DOHH2 (cell line): ENCODE results near the gene LYRM2.
A peak's percentile ranks its signal among the peaks of the same experiment; 100 is the strongest.

Source experiments
- H3F3A ChIP-seq: fragments of 200-600 bp; sonication (generic), shearing (Covaris generic); 2 replicates; pipeline ENCODE4 v1.6.0; 2016; ENCODE audit warnings: antibody characterized with exemption, mild to moderate bottlenecking; ENCODE audit not compliant: control insufficient read depth, insufficient read depth
- H3K27ac ChIP-seq: fragments of 200-600 bp; sonication (generic); 2 replicates; pipeline ENCODE4 v1.5.1; 2014; ENCODE audit warnings: low read depth, mild to moderate bottlenecking, low read length, moderate library complexity
- H3K27me3 ChIP-seq: fragments of 200-600 bp; sonication (generic); 2 replicates; pipeline ENCODE4 v1.6.1; 2014; ENCODE audit warnings: mild to moderate bottlenecking, low read length, mixed read lengths; ENCODE audit not compliant: control insufficient read depth
- H3K36me3 ChIP-seq: fragments of 200-600 bp; sonication (generic); 2 replicates; pipeline ENCODE4 v1.6.1; 2014; ENCODE audit warnings: mild to moderate bottlenecking, low read length, moderate library complexity, mixed read lengths; ENCODE audit not compliant: control insufficient read depth
- H3K4me1 ChIP-seq: fragments of 200-600 bp; sonication (generic); 2 replicates; pipeline ENCODE4 v1.6.1; 2014; ENCODE audit warnings: mild to moderate bottlenecking, low read length, mixed read lengths; ENCODE audit not compliant: control insufficient read depth
- H3K4me2 ChIP-seq: fragments of 200-600 bp; sonication (generic); 2 replicates; pipeline ENCODE4 v1.6.0; 2014; ENCODE audit warnings: mild to moderate bottlenecking, low read length, moderate library complexity
- H3K4me3 ChIP-seq: fragments of 200-600 bp; sonication (generic); 2 replicates; pipeline ENCODE4 v1.5.1; 2014; ENCODE audit warnings: mild to moderate bottlenecking, low read length, mixed read lengths
- H3K79me2 ChIP-seq: fragments of 200-600 bp; sonication (generic); 2 replicates; pipeline ENCODE4 v1.6.1; 2014; ENCODE audit warnings: mild to moderate bottlenecking, low read length, mixed read lengths; ENCODE audit not compliant: control insufficient read depth
- H3K9me2 ChIP-seq: fragments of 200-600 bp; sonication (generic); replicated peaks from 2 replicates; pipeline ENCODE4 v1.6.1; 2014; ENCODE audit warnings: mild to moderate bottlenecking, low read length, mixed read lengths; ENCODE audit not compliant: control insufficient read depth
- H3K9me3 ChIP-seq: fragments of 200-600 bp; sonication (generic); 2 replicates; pipeline ENCODE4 v1.6.1; 2014; ENCODE audit warnings: antibody characterized with exemption, low read length, mixed read lengths; ENCODE audit not compliant: control insufficient read depth, insufficient read depth
- H4K20me1 ChIP-seq: fragments of 200-600 bp; sonication (generic); 2 replicates; pipeline ENCODE4 v1.6.0; 2014; ENCODE audit warnings: low read depth, mild to moderate bottlenecking, antibody characterized with exemption, low read length, moderate library complexity; ENCODE audit not compliant: control insufficient read depth, insufficient read depth
- EZH2phosphoT487 ChIP-seq: fragments of 200-600 bp; sonication (generic); IDR thresholded peaks from 2 replicates; pipeline ENCODE4 v1.6.1; 2017; ENCODE audit warnings: borderline replicate concordance, mild to moderate bottlenecking, antibody characterized with exemption, low read length, moderate library complexity, mixed read lengths
- TF ChIP-seq, protein P1 (sequence below): fragments of 200-600 bp; sonication (generic); IDR thresholded peaks from one replicate; pipeline ENCODE4 v1.5.1; 2014; ENCODE audit warnings: antibody characterized with exemption, mild to moderate bottlenecking, low read depth, low read length; ENCODE audit not compliant: poor library complexity, severe bottlenecking

Gene LYRM2, protein sequence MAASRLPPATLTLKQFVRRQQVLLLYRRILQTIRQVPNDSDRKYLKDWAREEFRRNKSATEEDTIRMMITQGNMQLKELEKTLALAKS

DNA sequence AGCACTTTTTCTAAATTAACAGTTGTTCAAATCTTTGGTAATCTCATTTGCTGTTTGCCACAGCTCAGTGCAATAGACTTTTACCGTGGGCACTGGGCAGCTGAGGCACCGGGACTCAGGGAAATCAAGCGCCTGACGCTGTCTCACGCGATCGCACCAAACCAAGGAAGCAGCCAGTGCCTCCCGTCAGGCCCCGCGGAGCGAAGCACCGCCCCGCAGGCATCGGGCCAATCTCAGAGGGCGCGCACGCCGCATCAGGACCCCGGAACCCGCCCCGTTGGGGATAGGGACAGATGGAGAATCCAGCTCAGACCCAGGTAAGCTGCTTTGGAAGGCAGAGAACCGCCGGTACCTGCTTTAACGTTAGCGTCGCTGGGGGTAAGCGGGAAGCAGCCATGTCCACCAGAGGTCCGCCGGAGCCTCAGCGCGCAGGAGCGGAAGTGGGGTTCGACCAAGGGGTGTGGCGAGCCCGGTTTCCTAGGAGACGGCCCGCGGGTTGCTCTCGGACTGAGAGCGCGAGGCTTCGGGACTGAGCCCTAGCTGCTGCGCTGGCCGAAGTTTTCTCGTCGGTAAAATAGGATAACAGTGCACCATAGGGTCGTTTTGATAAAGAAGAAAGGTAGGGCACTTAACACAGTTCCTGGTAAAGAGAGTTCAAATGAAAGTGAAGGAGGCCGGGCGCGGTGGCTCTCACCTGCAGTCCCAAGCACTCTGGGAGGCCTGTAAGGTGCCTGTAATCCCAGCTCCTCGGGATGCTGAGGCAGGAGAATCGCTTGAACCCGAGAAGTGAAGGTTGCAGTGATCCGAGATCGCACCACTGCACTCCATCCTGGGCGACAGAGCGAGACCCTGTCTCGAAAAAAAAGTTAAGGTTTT is at the start of gene LYRM2:
Gene LYRM2, minus strand, starts transcription at position 428 of the 876 bp plus-strand sequence. Its CDS starts 31 bp downstream, at position 397.
- no peaks in the 10 kb centered on the region for H3K9me2 ChIP-seq
- peaks cover 27% of the 10 kb centered on the region for H3K79me2 ChIP-seq
- peaks cover 4% of the 10 kb centered on the region for H3F3A ChIP-seq
- H3K4me1 ChIP-seq: peaks cover 14% of the 10 kb centered on the region
- peaks cover 45% of the 10 kb centered on the region for H3K36me3 ChIP-seq
- H3K4me2 ChIP-seq: peak within 1 kb of the TSS; percentile 83
- H3K9me3 ChIP-seq: no peaks in the 10 kb centered on the region
- peak within 1 kb of the TSS; percentile 93 for H3K4me3 ChIP-seq
- H3K27me3 ChIP-seq: no peaks in the 10 kb centered on the region
- H4K20me1 ChIP-seq: no peaks in the 10 kb centered on the region
- no peak for TF ChIP-seq EZH2phosphoT487
- TF ChIP-seq, protein P1, sequence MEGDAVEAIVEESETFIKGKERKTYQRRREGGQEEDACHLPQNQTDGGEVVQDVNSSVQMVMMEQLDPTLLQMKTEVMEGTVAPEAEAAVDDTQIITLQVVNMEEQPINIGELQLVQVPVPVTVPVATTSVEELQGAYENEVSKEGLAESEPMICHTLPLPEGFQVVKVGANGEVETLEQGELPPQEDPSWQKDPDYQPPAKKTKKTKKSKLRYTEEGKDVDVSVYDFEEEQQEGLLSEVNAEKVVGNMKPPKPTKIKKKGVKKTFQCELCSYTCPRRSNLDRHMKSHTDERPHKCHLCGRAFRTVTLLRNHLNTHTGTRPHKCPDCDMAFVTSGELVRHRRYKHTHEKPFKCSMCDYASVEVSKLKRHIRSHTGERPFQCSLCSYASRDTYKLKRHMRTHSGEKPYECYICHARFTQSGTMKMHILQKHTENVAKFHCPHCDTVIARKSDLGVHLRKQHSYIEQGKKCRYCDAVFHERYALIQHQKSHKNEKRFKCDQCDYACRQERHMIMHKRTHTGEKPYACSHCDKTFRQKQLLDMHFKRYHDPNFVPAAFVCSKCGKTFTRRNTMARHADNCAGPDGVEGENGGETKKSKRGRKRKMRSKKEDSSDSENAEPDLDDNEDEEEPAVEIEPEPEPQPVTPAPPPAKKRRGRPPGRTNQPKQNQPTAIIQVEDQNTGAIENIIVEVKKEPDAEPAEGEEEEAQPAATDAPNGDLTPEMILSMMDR: no peak
- H3K27ac ChIP-seq: peak within 1 kb of the TSS; percentile 83

DNA sequence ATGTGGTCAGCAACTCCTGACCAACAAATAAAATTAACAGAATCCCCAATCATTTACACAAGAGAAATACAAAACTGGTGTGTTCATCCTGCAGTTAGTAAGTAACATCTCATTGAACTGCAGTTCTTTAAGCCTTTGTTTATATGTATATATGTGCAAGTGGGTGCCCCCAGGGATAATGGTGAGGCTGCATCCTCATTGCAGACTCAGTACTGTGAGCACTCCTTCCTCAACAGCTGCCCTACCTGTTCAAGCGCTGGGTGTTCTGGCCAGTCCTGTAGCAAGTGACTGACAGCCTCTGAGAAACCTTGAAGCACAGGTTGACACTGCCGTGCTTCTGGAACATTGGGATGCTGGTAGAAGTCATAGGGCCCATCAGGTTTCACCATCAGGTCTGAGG is 49.8 kb upstream of the LYRM2 start:
- H3K4me1 ChIP-seq: peaks cover 5% of the 10 kb centered on the region; the same call in 1 of the 2 replicates
- H3K9me3 ChIP-seq: no peaks in the 10 kb centered on the region
- H3K4me3 ChIP-seq: no peak overlapping the region
- no peak overlapping the region for H3K27ac ChIP-seq
- H4K20me1 ChIP-seq: peaks cover 3% of the 10 kb centered on the region; the same call in 1 of the 2 replicates
- H3K27me3 ChIP-seq: no peaks in the 10 kb centered on the region
- H3K9me2 ChIP-seq: no peaks in the 10 kb centered on the region
- H3K4me2 ChIP-seq: no peak overlapping the region
- H3F3A ChIP-seq: peaks cover 3% of the 10 kb centered on the region; the same call in 1 of the 2 replicates
- no peaks in the 10 kb centered on the region for H3K79me2 ChIP-seq
- H3K36me3 ChIP-seq: peaks cover 94% of the 10 kb centered on the region
- no peak for TF ChIP-seq EZH2phosphoT487
- TF ChIP-seq, protein P1: no peak

DNA sequence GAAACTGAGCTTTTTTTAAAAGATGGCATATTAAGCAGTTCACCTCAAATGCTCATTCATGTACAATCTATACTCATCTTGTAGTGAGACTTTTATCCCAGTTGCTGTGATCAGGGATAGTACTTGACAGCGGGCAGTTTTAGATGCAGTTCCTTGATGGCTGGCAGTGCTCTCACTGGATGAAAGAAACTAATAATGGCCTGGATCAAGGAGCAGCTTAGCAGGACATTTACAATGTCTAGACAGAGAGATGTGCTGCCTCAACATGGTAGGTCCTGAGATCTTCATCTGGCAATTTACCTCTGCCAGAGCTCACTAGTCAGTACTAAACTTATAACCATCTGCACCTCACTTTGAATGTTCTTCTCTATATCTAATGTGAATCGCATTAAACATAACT is 46.8 kb upstream of the LYRM2 start:
- no peaks in the 10 kb centered on the region for H4K20me1 ChIP-seq
- no peaks in the 10 kb centered on the region for H3K4me1 ChIP-seq
- H3K36me3 ChIP-seq: peaks cover 90% of the 10 kb centered on the region
- no peaks in the 10 kb centered on the region for H3K79me2 ChIP-seq
- no peak overlapping the region for H3K27ac ChIP-seq
- H3K9me2 ChIP-seq: no peaks in the 10 kb centered on the region
- H3K27me3 ChIP-seq: no peaks in the 10 kb centered on the region
- no peaks in the 10 kb centered on the region for H3K9me3 ChIP-seq
- peaks cover 3% of the 10 kb centered on the region; the same call in 1 of the 2 replicates for H3F3A ChIP-seq
- H3K4me3 ChIP-seq: no peak overlapping the region
- H3K4me2 ChIP-seq: no peak overlapping the region
- TF ChIP-seq EZH2phosphoT487: no peak
- TF ChIP-seq, protein P1: no peak
